ENCODE data around the gene SLC22A5. TPM values are rescaled to one million over a fixed set of nuclear protein-coding genes. Genes with fewer than 3 reads are reported as not detected.

Gene SLC22A5
- total and polyA plus RNA-seq, 2 of the 8 experiments (the other 6 are each of a cell fraction or from before 2014, with no cell fraction given): 4.0 to 9.0 TPM

DNA sequence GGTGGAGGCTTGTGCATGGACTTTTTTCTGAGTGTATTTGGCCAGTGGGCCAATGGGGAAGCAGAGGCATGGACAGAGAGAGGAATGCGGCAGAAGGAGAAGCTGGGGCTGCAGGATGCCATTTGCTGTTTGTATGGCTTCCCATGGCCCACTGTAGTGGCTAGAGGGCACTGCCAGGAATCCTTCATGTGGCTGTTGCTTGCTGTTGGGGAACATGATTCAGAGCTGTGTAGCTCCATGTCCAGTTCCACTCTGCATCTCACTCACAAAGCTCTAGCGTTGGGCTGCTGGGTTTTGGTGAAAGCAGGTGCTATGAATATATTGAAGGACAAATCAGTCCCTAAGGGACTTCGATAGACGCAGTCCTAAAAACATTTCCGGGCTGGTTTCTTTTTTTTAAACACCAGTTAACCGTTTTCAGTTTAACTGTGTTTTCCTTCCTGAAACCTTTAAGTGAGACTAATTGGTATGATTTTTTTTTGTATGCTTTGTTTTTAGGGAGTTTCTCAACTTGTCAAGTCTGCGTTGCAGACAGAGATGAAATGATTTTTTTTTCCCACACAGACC lies 51.3 kb downstream of the SLC22A5 start:
- H3K23ac ChIP-seq (ENCODE audit: insufficient read length): no peak overlapping the region
- no peak overlapping the region for H2BK20ac ChIP-seq (ENCODE audit: low read length)
- H3K56ac ChIP-seq (replicated peaks; ENCODE audit: insufficient read length, low read depth, low read length): no peak overlapping the region
- no peak overlapping the region for H2BK12ac ChIP-seq (ENCODE audit: low read depth, low read length)
- no peak overlapping the region for H3K4me2 ChIP-seq (ENCODE audit: insufficient read depth in 1 of 2, low read depth in 2 of 2, low read length in 2 of 2)
- no peak overlapping the region for H2BK120ac ChIP-seq (replicated peaks; ENCODE audit: low read depth, low read length)
- H4K8ac ChIP-seq (ENCODE audit: extremely low read depth, insufficient read depth, low read length): no peak overlapping the region
- H3K4me1 ChIP-seq (replicated peaks in 1 of 4; ENCODE audit: control insufficient read depth in 3 of 4, insufficient read depth in 4 of 4, low read length in 3 of 4): peaks cover 0 to 2% (median 1%) of the 10 kb centered on the region in 4 experiments; a peak in 2 of 7 replicates
- H2BK5ac ChIP-seq (ENCODE audit: low read depth, low read length): no peak overlapping the region
- no peak for FAIRE-seq
- no peak overlapping the region for H2AFZ ChIP-seq (ENCODE audit: low read length)
- H3K9me3 ChIP-seq (ENCODE audit: insufficient read depth in 2 of 2, low read depth in 1 of 2, low read length in 1 of 2): no peaks in the 10 kb centered on the region
- TF ChIP-seq, protein P1, sequence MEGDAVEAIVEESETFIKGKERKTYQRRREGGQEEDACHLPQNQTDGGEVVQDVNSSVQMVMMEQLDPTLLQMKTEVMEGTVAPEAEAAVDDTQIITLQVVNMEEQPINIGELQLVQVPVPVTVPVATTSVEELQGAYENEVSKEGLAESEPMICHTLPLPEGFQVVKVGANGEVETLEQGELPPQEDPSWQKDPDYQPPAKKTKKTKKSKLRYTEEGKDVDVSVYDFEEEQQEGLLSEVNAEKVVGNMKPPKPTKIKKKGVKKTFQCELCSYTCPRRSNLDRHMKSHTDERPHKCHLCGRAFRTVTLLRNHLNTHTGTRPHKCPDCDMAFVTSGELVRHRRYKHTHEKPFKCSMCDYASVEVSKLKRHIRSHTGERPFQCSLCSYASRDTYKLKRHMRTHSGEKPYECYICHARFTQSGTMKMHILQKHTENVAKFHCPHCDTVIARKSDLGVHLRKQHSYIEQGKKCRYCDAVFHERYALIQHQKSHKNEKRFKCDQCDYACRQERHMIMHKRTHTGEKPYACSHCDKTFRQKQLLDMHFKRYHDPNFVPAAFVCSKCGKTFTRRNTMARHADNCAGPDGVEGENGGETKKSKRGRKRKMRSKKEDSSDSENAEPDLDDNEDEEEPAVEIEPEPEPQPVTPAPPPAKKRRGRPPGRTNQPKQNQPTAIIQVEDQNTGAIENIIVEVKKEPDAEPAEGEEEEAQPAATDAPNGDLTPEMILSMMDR (IDR thresholded peaks at IDR 0.05; ENCODE audit: control extremely low read depth in 1 of 3, insufficient read depth in 1 of 3, low read depth in 1 of 3, low read length in 3 of 3): no peak
- no peak for TF ChIP-seq JUN (IDR thresholded peaks at IDR 0.05; ENCODE audit: low read depth, low read length)
- TF ChIP-seq TAF7 (optimal IDR thresholded peaks at IDR 0.05; ENCODE audit: borderline replicate concordance, low read depth, low read length): no peak
- TF ChIP-seq GABPA (IDR thresholded peaks at IDR 0.05; ENCODE audit: borderline replicate concordance, insufficient read depth, low read length): no peak
- TF ChIP-seq POLR2AphosphoS5 (IDR thresholded peaks at IDR 0.05; ENCODE audit: low read depth, low read length): no peak
- no peak for TF ChIP-seq NANOG (IDR thresholded peaks at IDR 0.05; ENCODE audit: insufficient read depth, low read depth, low read length, poor library complexity, severe bottlenecking)
- TF ChIP-seq BCL11A (IDR thresholded peaks at IDR 0.05; ENCODE audit: low read depth in 2 of 2, low read length in 2 of 2): no peak
- TF ChIP-seq SIX5 (IDR thresholded peaks at IDR 0.05; ENCODE audit: low read depth, low read length): no peak
- TF ChIP-seq SAP30 (IDR thresholded peaks at IDR 0.05; ENCODE audit: insufficient read depth, insufficient replicate concordance, low read length): no peak
- TF ChIP-seq CEBPB (IDR thresholded peaks at IDR 0.05; ENCODE audit: low read depth, low read length): no peak
- no peak for TF ChIP-seq SP4 (IDR thresholded peaks at IDR 0.05; ENCODE audit: low read length)
- H4K20me1 ChIP-seq (replicated peaks in 1 of 2; ENCODE audit: control insufficient read depth in 1 of 2, insufficient read depth in 2 of 2, low read length in 2 of 2): no peaks in the 10 kb centered on the region
- no peak overlapping the region for H3K4ac ChIP-seq (replicated peaks; ENCODE audit: insufficient read length, low read depth, low read length)
- H2BK15ac ChIP-seq (ENCODE audit: low read length): peak overlapping the region; percentile 53; the same call in 1 of the 2 replicates
- H4K5ac ChIP-seq (ENCODE audit: insufficient read length, low read depth, low read length): no peak overlapping the region
- H3K9ac ChIP-seq (replicated peaks in 1 of 4; ENCODE audit: extremely low read depth in 1 of 4, low read depth in 3 of 4, low read length in 3 of 4): no peak overlapping the region
- no peaks in the 10 kb centered on the region for H3K36me3 ChIP-seq (ENCODE audit: control insufficient read depth in 2 of 4, insufficient read depth in 4 of 4, low read length in 3 of 4)
- POLR2A ChIA-PET (ENCODE audit: partially characterized antibody): interaction anchor here (1.0 to 1.4 kb wide), 4 partner anchors 11 to 76 kb away, joined by 3 to 10 read pairs (median 4); partner anchors contain the start of gene IRF1
- H3K18ac ChIP-seq (ENCODE audit: extremely low read depth, low read length): no peak overlapping the region
- no peak overlapping the region for H3K27ac ChIP-seq (ENCODE audit: low read depth, low read length)
- no peaks in the 10 kb centered on the region for H3K79me2 ChIP-seq (ENCODE audit: control insufficient read depth in 1 of 2, insufficient read depth in 2 of 2, low read length in 2 of 2)
- H3K27me3 ChIP-seq (replicated peaks in 1 of 4; ENCODE audit: control insufficient read depth in 3 of 4, extremely low read depth in 1 of 4, insufficient read depth in 3 of 4, low read length in 3 of 4): no peaks in the 10 kb centered on the region
- H2AK5ac ChIP-seq (ENCODE audit: low read depth, low read length): no peak overlapping the region
- H4K91ac ChIP-seq (replicated peaks; ENCODE audit: insufficient read length, low read length): no peak overlapping the region
- DNase-seq (ENCODE audit: low read depth in 1 of 2, low spot score in 2 of 2): no peak
- 90% methylated on average over 7 of the region's 7 CpGs; no CpG with 5 or more reads in 1 of the 2 experiments for WGBS, 2 experiments (ENCODE audit: extremely low coverage in 1 of 2, insufficient coverage in 1 of 2, insufficient read length in 1 of 2, insufficient replicate concordance in 2 of 2, low coverage in 1 of 2, low lambda C conversion rate in 2 of 2, missing lambda C conversion rate in 1 of 2)
- CTCF ChIA-PET (ENCODE audit: partially characterized antibody): interaction anchor here (0.7 to 1.7 kb wide), 35 partner anchors 9 to 355 kb away, joined by 3 to 22 read pairs (median 4); partner anchors contain the start of gene IRF1
- no peaks in the 10 kb centered on the region for H3K79me1 ChIP-seq (ENCODE audit: low read depth, low read length)
- H3K4me3 ChIP-seq (ENCODE audit: extremely low read depth in 1 of 4, insufficient read depth in 2 of 4, low read depth in 3 of 4, low read length in 4 of 4): no peak overlapping the region
- no peak overlapping the region for H3K14ac ChIP-seq (ENCODE audit: insufficient read length)
- H3K23me2 ChIP-seq (ENCODE audit: low read depth, low read length): no peaks in the 10 kb centered on the region

All from H1 (cell line).